Heart left ventricle (tissue), 13 donors: ENCODE measurements around the gene MGLL.

Experiments
- CTCF ChIP-seq, 12 donors: fragments of 200-600 bp; sonication (generic) in 4 of 12; IDR thresholded peaks; one replicate each; pipeline versions ENCODE4 v1.5.0 to v1.8.0; 2018 to 2022; ENCODE audit warnings: antibody characterized with exemption in 12 of 12, mild to moderate bottlenecking in 5 of 12
- POLR2A ChIP-seq, 2 donors: fragments of 450-650 bp; IDR thresholded peaks; one replicate each; pipeline ENCODE4 v1.6.1; 2017; ENCODE audit warnings: antibody characterized with exemption in 2 of 2, mild to moderate bottlenecking in 2 of 2, moderate library complexity in 2 of 2
- donor health status: ischemic (EF 13 %, LVEDD 7.1; RV severe dilation, severe dysfunction).
- donor health status: DM: no; HTN: yes; CAD: no.
- donor health status: DM: no; HTN: no; CAD: no.
- donor health status: ischemic (EF 25% LVEDD 6.9; RV normal size, moderate dysfunction).
- donor health status: ischemic (EF 25% LVEDD 5.7; RV mildly dilated, moderate dysfunction).
- donor health status: ischemic (EF 35%, LVEDD 5.7; RV mildly dilated, moderate dysfunction).
- donor health status: nonischemic (EF 11% LVEDD 7.7; RV severe dilation, severe dysfunction).
- donor health status: DM: yes; HTN: yes; CAD: no.
- donor health status: PGD.
- donor health status: ischemic (EF 29% LVEDD 5.4; RV normal size, mild dysfunction).
- donor health status: nonischemic (EF 23%, LVEDD 6.1; RV moderate dilation, normal function).

GRCh38 chr3:127768346-127769008 lies 53.8 kb downstream of the MGLL start:
- TF ChIP-seq POLR2A (IDR thresholded peaks at IDR 0.05) (no peak), CTCF (IDR thresholded peaks at IDR 0.05) (no peak)
